HUES6 (cell line): ENCODE measurements around the gene ROR1.

ENCODE experiments used
- H3K27ac ChIP-seq: 2 replicates; pipeline ENCODE4 v1.7.0; 2013; ENCODE audit warnings: low read depth, mild to moderate bottlenecking, low read length, inconsistent platforms
- H3K27me3 ChIP-seq: 2 replicates; pipeline ENCODE4 v1.6.1; 2013; ENCODE audit warnings: low read length; ENCODE audit not compliant: control insufficient read depth, insufficient read depth
- H3K36me3 ChIP-seq: 2 replicates; pipeline ENCODE4 v1.6.1; 2013; ENCODE audit warnings: low read length; ENCODE audit not compliant: control insufficient read depth, insufficient read depth
- H3K4me1 ChIP-seq: 2 replicates; pipeline ENCODE4 v1.6.1; 2013; ENCODE audit warnings: low read length; ENCODE audit not compliant: control insufficient read depth, insufficient read depth
- H3K4me3 ChIP-seq: 2 replicates; pipeline ENCODE4 v1.5.1; 2013; ENCODE audit warnings: low read depth, low read length
- H3K9ac ChIP-seq: one replicate; pipeline ENCODE4 v1.6.1; 2013; ENCODE audit warnings: mild to moderate bottlenecking, low read length
- H3K9me3 ChIP-seq: 2 replicates; pipeline ENCODE4 v1.6.1; 2013; ENCODE audit warnings: low read depth, low read length; ENCODE audit not compliant: control insufficient read depth, insufficient read depth

Gene ROR1

DNA sequence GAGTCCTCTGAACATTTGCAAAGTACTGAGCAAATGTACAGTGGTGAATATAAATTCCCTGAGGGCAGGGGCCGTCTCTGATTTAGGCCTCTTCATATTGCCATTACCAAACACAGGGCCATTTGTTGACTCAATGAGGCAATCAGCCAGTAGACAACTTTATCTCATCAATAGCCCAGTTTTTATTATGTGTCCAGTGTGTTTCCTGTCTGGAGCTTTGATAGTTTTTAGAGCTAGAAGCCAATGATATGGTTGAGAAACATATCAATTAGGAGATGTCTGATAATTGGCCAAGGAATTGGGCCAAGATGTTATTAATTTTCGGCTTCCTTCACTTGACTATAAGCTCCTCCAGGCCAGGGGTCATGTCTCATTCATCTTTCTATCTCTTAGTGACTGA is 163.0 kb downstream of the ROR1 start:
- Histone ChIP-seq H3K4me1 (no peaks in the 10 kb centered on the region), H3K9me3 (no peaks in the 10 kb centered on the region), H3K9ac (no peak overlapping the region), H3K36me3 (no peaks in the 10 kb centered on the region), H3K27me3 (no peaks in the 10 kb centered on the region), H3K4me3 (no peak overlapping the region), H3K27ac (no peak overlapping the region)

DNA sequence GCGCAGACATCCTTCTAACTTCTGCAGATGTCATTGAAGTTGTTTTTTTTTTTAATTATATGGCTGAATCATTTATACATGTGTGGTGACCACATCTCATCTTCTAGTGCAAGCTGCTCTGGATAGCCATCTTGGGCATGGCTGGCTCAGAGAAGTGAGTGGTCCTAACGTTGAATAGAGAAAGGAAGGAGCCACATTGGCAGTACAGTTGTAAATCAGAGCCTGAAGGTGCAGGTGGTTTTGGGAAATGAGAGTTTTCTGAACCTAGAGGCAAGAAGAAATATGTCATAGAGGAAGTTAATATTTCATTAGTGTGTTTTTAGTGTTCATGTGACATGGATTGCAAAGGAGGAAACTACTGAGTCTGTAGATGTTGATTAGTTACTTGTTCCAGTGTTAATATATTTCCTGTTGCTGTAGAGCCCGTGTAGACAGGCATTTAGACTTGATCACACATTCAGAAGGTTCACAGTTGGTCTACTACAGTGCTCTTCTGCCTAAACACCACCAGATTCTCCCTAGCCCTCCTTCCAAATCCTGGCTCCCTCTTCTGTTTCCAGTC is 163.7 kb downstream of the ROR1 start:
- Histone ChIP-seq H3K27ac (no peak overlapping the region), H3K36me3 (no peaks in the 10 kb centered on the region), H3K4me1 (no peaks in the 10 kb centered on the region), H3K27me3 (no peaks in the 10 kb centered on the region), H3K9ac (no peak overlapping the region), H3K4me3 (no peak overlapping the region), H3K9me3 (no peaks in the 10 kb centered on the region)

DNA sequence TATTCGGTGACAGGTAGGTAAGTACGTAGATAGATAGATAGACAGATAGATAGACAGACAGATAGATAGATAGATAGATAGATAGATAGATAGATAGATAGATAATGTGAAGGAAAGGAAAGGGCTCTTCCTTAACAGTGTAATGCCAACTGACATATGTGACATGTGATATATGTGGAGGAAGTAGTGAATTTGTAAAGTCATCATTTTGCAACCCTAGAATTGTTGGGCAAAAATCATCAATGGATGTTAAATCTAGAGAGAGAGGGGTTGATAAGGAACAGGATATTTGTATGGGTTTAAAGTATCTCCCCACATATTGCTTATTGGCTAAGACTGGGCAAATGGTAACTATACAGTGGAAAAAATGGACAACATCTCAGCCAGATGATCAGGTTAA is 166.6 kb downstream of the ROR1 start:
- Histone ChIP-seq H3K9ac (no peak overlapping the region), H3K4me1 (peaks cover 8% of the 10 kb centered on the region; the same call in 1 of the 2 replicates), H3K27me3 (no peaks in the 10 kb centered on the region), H3K27ac (no peak overlapping the region), H3K36me3 (no peaks in the 10 kb centered on the region), H3K9me3 (no peaks in the 10 kb centered on the region), H3K4me3 (no peak overlapping the region)

DNA sequence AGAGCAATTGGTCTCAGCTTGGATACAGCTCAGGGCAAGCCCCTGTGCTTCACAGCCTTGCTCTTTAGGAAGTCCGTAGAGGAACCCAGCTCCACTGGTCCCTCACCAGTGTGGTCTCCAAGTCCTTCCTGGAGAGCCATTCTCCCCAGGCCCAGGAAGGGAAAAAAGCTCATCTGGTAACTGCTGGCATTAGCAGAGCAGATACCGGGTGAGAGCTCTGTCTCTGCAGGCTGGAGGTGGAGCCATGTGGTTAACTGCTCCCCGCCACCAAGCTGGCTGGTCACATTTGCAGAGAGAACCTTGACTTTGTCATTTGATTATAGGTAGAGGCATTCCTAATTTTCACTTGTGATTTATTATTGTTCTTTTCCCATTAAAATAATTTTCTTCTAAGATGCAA is 169.6 kb downstream of the ROR1 start:
- Histone ChIP-seq H3K9me3 (no peaks in the 10 kb centered on the region), H3K36me3 (no peaks in the 10 kb centered on the region), H3K4me1 (peaks cover 8% of the 10 kb centered on the region; the same call in 1 of the 2 replicates), H3K4me3 (no peak overlapping the region), H3K27me3 (no peaks in the 10 kb centered on the region), H3K27ac (no peak overlapping the region), H3K9ac (no peak overlapping the region)

DNA sequence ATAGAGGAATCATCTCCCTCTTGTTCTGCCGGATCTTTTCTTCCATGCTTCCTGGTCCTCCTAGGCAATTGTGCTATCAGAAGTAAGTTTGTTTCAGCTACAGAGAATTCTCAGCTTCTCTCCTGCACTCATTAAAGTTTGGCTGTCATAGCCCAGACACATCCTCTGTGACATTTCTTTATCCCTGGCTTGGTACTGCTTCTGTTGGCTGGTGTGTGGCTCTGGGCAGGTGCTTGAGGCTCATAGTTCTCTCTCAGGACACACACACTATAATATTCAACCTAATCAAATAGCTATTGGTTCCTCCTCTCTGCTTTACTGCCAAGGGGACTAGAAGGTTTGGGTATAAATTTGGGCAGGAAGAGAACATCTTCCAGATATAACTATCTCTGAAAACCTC is 172.1 kb downstream of the ROR1 start:
- peaks cover 20% of the 10 kb centered on the region for H3K4me1 ChIP-seq
- H3K27ac ChIP-seq = no peak overlapping the region
- H3K27me3 ChIP-seq = no peaks in the 10 kb centered on the region
- no peak overlapping the region for H3K9ac ChIP-seq
- no peaks in the 10 kb centered on the region for H3K36me3 ChIP-seq
- no peak overlapping the region for H3K4me3 ChIP-seq
- no peaks in the 10 kb centered on the region for H3K9me3 ChIP-seq

- no peak overlapping the region for H3K9ac ChIP-seq
- no peaks in the 10 kb centered on the region for H3K9me3 ChIP-seq
- H3K36me3 ChIP-seq = no peaks in the 10 kb centered on the region
- no peaks in the 10 kb centered on the region for H3K27me3 ChIP-seq
- H3K4me3 ChIP-seq = no peak overlapping the region
- peaks cover 24% of the 10 kb centered on the region for H3K4me1 ChIP-seq
- no peak overlapping the region for H3K27ac ChIP-seq
Observed at GRCh38 chr1:63946866-63947491, 173.2 kb downstream of the ROR1 start.

GRCh38 chr1:63947904-63948303 is 174.1 kb downstream of the ROR1 start:
- no peak overlapping the region for H3K27ac ChIP-seq
- no peak overlapping the region for H3K9ac ChIP-seq
- H3K4me3 ChIP-seq = no peak overlapping the region
- H3K4me1 ChIP-seq = peaks cover 24% of the 10 kb centered on the region
- peaks cover 2% of the 10 kb centered on the region; the same call in 1 of the 2 replicates for H3K9me3 ChIP-seq
- no peaks in the 10 kb centered on the region for H3K27me3 ChIP-seq
- no peaks in the 10 kb centered on the region for H3K36me3 ChIP-seq

GRCh38 chr1:63950023-63950422 is 176.2 kb downstream of the ROR1 start:
- no peaks in the 10 kb centered on the region for H3K27me3 ChIP-seq
- H3K9me3 ChIP-seq = peaks cover 22% of the 10 kb centered on the region
- peaks cover 16% of the 10 kb centered on the region for H3K4me1 ChIP-seq
- no peak overlapping the region for H3K9ac ChIP-seq
- no peak overlapping the region for H3K27ac ChIP-seq
- H3K36me3 ChIP-seq = no peaks in the 10 kb centered on the region
- H3K4me3 ChIP-seq = no peak overlapping the region

- H3K27me3 ChIP-seq = no peaks in the 10 kb centered on the region
- peaks cover 16% of the 10 kb centered on the region for H3K4me1 ChIP-seq
- no peak overlapping the region for H3K9ac ChIP-seq
- H3K36me3 ChIP-seq = no peaks in the 10 kb centered on the region
- H3K27ac ChIP-seq = no peak overlapping the region
- H3K9me3 ChIP-seq = peaks cover 22% of the 10 kb centered on the region
- H3K4me3 ChIP-seq = no peak overlapping the region
Observed at GRCh38 chr1:63951059-63951946, 177.5 kb downstream of the ROR1 start.

DNA sequence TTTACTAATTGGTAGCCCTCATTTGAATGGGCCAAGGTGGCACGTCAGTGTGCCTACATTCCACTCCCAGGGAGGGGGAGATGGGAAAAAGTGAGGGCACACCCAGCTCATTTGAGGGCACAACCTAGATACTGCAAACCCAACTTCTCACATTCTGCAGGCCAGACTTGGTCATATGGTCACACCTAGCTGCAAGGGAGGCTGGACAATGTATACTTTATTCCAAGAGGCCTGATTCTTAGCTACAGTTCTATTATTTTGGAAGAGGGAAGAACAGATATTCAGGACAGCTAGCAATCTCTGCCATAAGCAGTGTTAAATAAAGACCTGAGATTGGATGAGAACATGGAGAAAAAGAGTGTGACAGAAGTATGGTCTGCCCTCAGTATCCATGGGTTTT is 180.4 kb downstream of the ROR1 start:
- H3K27ac ChIP-seq = no peak overlapping the region
- H3K36me3 ChIP-seq = no peaks in the 10 kb centered on the region
- H3K4me3 ChIP-seq = no peak overlapping the region
- no peaks in the 10 kb centered on the region for H3K27me3 ChIP-seq
- peaks cover 30% of the 10 kb centered on the region for H3K9me3 ChIP-seq
- H3K9ac ChIP-seq = no peak overlapping the region
- peaks cover 13% of the 10 kb centered on the region for H3K4me1 ChIP-seq
